Endothelial cell of umbilical vein (primary cell): Measurements from ENCODE around the gene MEP1B. TPM values are rescaled to one million over a fixed set of nuclear protein-coding genes. Genes with fewer than 3 reads are reported as not detected.
"Not testable (repeated sequence)": the region's sequence is repeated elsewhere in the genome, so short reads cannot be mapped to it uniquely, and the experiment has no call there.

Source experiments
- BruUV-seq: library from RNA; stranded (reverse); fragments of 400-500 nt; replicated peaks from 2 replicates; lab custom pipeline; 2021; lab: Mats Ljungman, UMichigan
- CTCF ChIA-PET: fragments of 300-600, 350-600 bp; sonication (Branson Sonifier 250); formaldehyde crosslinking; loops from one replicate; lab custom pipeline; 2021; ENCODE audit warnings: antibody characterized with exemption, inconsistent platforms; lab: Charles Lee
- POLR2A ChIA-PET: fragments of 300-600, 350-600 bp; sonication (Branson Sonifier 250); formaldehyde crosslinking; loops from one replicate; lab custom pipeline; 2021; ENCODE audit warnings: antibody characterized with exemption, inconsistent platforms; lab: Charles Lee
- DNase-seq: peaks from one replicate; pipeline ENCODE4 v3.0.0-alpha.2; 2011; ENCODE audit warnings: low read depth, low spot score
- FAIRE-seq: peaks from 2 replicates; lab custom pipeline; 2011; peaks lifted over from hg19 to GRCh38; lab: Jason Lieb, UNC
- H2AFZ ChIP-seq: 2 replicates; pipeline ENCODE4 v1.6.0; 2012; ENCODE audit warnings: low read depth, low read length, control low read depth, inconsistent platforms
- H3K27ac ChIP-seq: 2 replicates; pipeline ENCODE4 v1.5.1; 2011; ENCODE audit warnings: low read depth, mild to moderate bottlenecking, control low read depth, low read length, moderate library complexity; ENCODE audit not compliant: insufficient read depth
- H3K27me3 ChIP-seq, 2 experiments: 2 replicates each; pipeline versions ENCODE4 v1.6.0 to v1.6.1; 2011; ENCODE audit warnings: low read length in 2 of 2, mixed read lengths in 1 of 2; ENCODE audit not compliant: control insufficient read depth in 2 of 2, insufficient read depth in 2 of 2
- H3K36me3 ChIP-seq, 2 experiments: 2 replicates in 1 of 2; 3 replicates in 1 of 2; pipeline ENCODE4 v1.5.1; 2011; ENCODE audit warnings: low read length in 2 of 2, mild to moderate bottlenecking in 1 of 2, moderate library complexity in 1 of 2; ENCODE audit not compliant: control insufficient read depth in 2 of 2, insufficient read depth in 2 of 2; ENCODE audit errors: extremely low read depth in 1 of 2
- H3K4me1 ChIP-seq: 3 replicates; pipeline ENCODE4 v1.5.1; 2011; ENCODE audit warnings: mild to moderate bottlenecking, low read length; ENCODE audit not compliant: control insufficient read depth, insufficient read depth; ENCODE audit errors: extremely low read depth
- H3K4me2 ChIP-seq: 2 replicates; pipeline ENCODE4 v1.6.1; 2011; ENCODE audit warnings: low read length, control low read depth, mixed read lengths; ENCODE audit not compliant: insufficient read depth
- H3K4me3 ChIP-seq, 3 experiments: fragments of 200-600 bp in 1 of 3; sonication (generic), shearing (Covaris generic) in 1 of 3; replicated peaks in 1 of 3; 2 replicates each; pipeline ENCODE4 v1.5.1; 2011 to 2016; ENCODE audit warnings: control low read depth in 3 of 3, low read length in 3 of 3, mild to moderate bottlenecking in 2 of 3, inconsistent platforms in 1 of 3, low read depth in 1 of 3, moderate library complexity in 1 of 3; ENCODE audit not compliant: insufficient read depth in 1 of 3
- H3K79me2 ChIP-seq: 2 replicates; pipeline ENCODE4 v1.6.0; 2012; ENCODE audit warnings: low read length, inconsistent platforms; ENCODE audit not compliant: control insufficient read depth, insufficient read depth
- H3K9ac ChIP-seq: replicated peaks from 2 replicates; pipeline ENCODE3; 2011; ENCODE audit warnings: low read length, control low read depth; ENCODE audit not compliant: insufficient read depth; ENCODE audit errors: extremely low read depth
- H3K9me1 ChIP-seq: replicated peaks from 3 replicates; pipeline ENCODE4 v1.6.0; 2011; ENCODE audit warnings: mild to moderate bottlenecking, low read length; ENCODE audit not compliant: control insufficient read depth, insufficient read depth; ENCODE audit errors: extremely low read depth
- H3K9me3 ChIP-seq: replicated peaks from 2 replicates; pipeline ENCODE4 v1.5.1; 2012; ENCODE audit warnings: low read length, inconsistent platforms; ENCODE audit not compliant: control insufficient read depth, insufficient read depth
- H4K20me1 ChIP-seq: replicated peaks from 2 replicates; pipeline ENCODE3; 2011; ENCODE audit warnings: mild to moderate bottlenecking, low read length; ENCODE audit not compliant: control insufficient read depth, insufficient read depth; ENCODE audit errors: extremely low read depth
- CTCF ChIP-seq, 2 donors: IDR thresholded peaks; 1 replicate in 1 of 2; 2 replicates in 1 of 2; pipeline ENCODE4 v1.5.1; 2011; ENCODE audit warnings: low read length in 2 of 2, mild to moderate bottlenecking in 2 of 2, moderate library complexity in 2 of 2, control low read depth in 1 of 2, inconsistent platforms in 1 of 2, low read depth in 1 of 2; ENCODE audit not compliant: insufficient read depth in 1 of 2; ENCODE audit errors: extremely low read depth in 1 of 2
- EZH2 ChIP-seq: IDR thresholded peaks from 2 replicates; pipeline ENCODE4 v1.6.1; 2012; ENCODE audit warnings: borderline replicate concordance, low read depth, mild to moderate bottlenecking, moderate library complexity, low read length, inconsistent platforms; ENCODE audit not compliant: severe bottlenecking
- FOS ChIP-seq: IDR thresholded peaks from 2 replicates; pipeline ENCODE4 v1.6.1; 2011; ENCODE audit warnings: mild to moderate bottlenecking, low read length, moderate library complexity, borderline replicate concordance; ENCODE audit not compliant: insufficient read depth
- GATA2 ChIP-seq: IDR thresholded peaks from 2 replicates; pipeline ENCODE4 v1.7.0; 2011; ENCODE audit warnings: low read depth, mild to moderate bottlenecking, moderate library complexity, mixed read lengths, low read length; ENCODE audit not compliant: insufficient read length, insufficient read depth
- JUN ChIP-seq: IDR thresholded peaks from 2 replicates; pipeline ENCODE4 v1.6.1; 2011; ENCODE audit warnings: borderline replicate concordance, low read depth; ENCODE audit not compliant: insufficient read length, insufficient read depth
- MAX ChIP-seq: IDR thresholded peaks from 2 replicates; pipeline ENCODE4 v1.6.1; 2011; ENCODE audit not compliant: insufficient read depth, insufficient read length
- MYC ChIP-seq: IDR thresholded peaks from one replicate; pipeline ENCODE4 v1.6.1; 2011; ENCODE audit warnings: mild to moderate bottlenecking, low read depth, low read length
- POLR2A ChIP-seq: IDR thresholded peaks from 2 replicates; pipeline ENCODE4 v1.6.1; 2012; ENCODE audit warnings: low read depth, mild to moderate bottlenecking, control low read depth, low read length
- POLR2AphosphoS5 ChIP-seq: IDR thresholded peaks from 2 replicates; pipeline ENCODE4 v1.6.1; 2012; ENCODE audit warnings: low read depth, mild to moderate bottlenecking, control low read depth, low read length, moderate library complexity; ENCODE audit not compliant: insufficient read depth
- dilution Hi-C: fragments of 300-500 bp; cut with MboI; formaldehyde crosslinking; loops from one replicate; pipeline ENCODE4 v1.15.0; 2019; ENCODE audit warnings: low sequenced_read_pairs; ENCODE audit not compliant: extremely low pct_ligation_motif_present
- intact Hi-C: fragments of 100-400 bp; cut with micrococcal nuclease; formaldehyde crosslinking; loops from one replicate; pipeline ENCODE4 v1.10.0; 2022
- polyA plus RNA-seq, 4 experiments: library from polyadenylated mRNA; depleted of rRNA in 3 of 4; stranded (reverse) in 3 of 4; unstranded in 1 of 4; fragments of >200 nt; gene quantifications; 2 replicates each; pipeline versions ENCODE4 v1.2.1 to v1.2.3, GENCODE V29; 2011 to 2012; ENCODE audit warnings: missing spikeins in 1 of 4
- total RNA-seq: library from RNA; stranded (reverse); gene quantifications from 2 replicates; pipeline ENCODE4 v1.2.3, GENCODE V29; 2021

Gene MEP1B
- total and polyA plus RNA-seq, 2 donors (not counting 3 experiments of a cell fraction or from before 2014, with no cell fraction given): not detected

GRCh38 chr18:32175265-32175664 lies 14.6 kb upstream of the MEP1B start:
- no peaks in the 10 kb centered on the region for H4K20me1 ChIP-seq
- H3K4me2 ChIP-seq: no peak overlapping the region
- H2AFZ ChIP-seq: no peak overlapping the region
- FAIRE-seq: no peak
- dilution Hi-C loops: no loop called here
- ChIA-PET POLR2A (no interaction called here), CTCF (interaction anchor here (1.0 to 1.4 kb wide), 3 partner anchors 17 to 374 kb away, joined by 3 to 5 read pairs (median 4); no protein-coding TSS in a partner anchor)
- H3K79me2 ChIP-seq: no peaks in the 10 kb centered on the region
- no peaks in the 10 kb centered on the region for H3K9me1 ChIP-seq
- H3K27me3 ChIP-seq: no peaks in the 10 kb centered on the region
- no peak for DNase-seq
- no peak overlapping the region for H3K27ac ChIP-seq
- intact Hi-C loops: no loop called here
- no peaks in the 10 kb centered on the region for H3K4me1 ChIP-seq
- H3K4me3 ChIP-seq: no peak overlapping the region
- no peak for TF ChIP-seq MAX
- no peak for TF ChIP-seq FOS
- TF ChIP-seq JUN: no peak
- no peak for TF ChIP-seq EZH2
- no peak for TF ChIP-seq MYC
- no peak for TF ChIP-seq POLR2A
- TF ChIP-seq POLR2AphosphoS5: no peak
- TF ChIP-seq CTCF (IDR thresholded peaks at IDR 0.05; ENCODE audit: extremely low read depth in 1 of 2, insufficient read depth in 1 of 2, low read depth in 1 of 2, low read length in 2 of 2): no peak
- TF ChIP-seq GATA2: no peak
- BruUV-seq: no TSS peak
- no peak overlapping the region for H3K9ac ChIP-seq
- no peaks in the 10 kb centered on the region for H3K9me3 ChIP-seq
- no peaks in the 10 kb centered on the region for H3K36me3 ChIP-seq

DNA sequence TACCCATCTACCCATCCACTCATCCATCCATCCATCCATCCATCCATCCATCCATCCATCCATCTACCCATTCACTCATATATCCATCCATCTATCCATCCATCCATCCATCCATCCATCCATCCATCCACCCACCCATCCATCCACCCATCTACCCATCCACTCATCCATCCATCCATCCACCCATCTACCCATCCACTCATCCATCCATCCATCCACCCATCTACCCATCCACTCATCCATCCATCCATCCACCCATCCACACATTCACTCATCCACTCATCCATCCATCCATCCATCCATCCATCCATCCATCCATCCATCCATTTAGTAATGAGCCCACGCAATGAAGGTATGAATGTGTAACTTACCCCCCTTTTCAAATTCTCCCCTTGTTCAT lies 13.1 kb upstream of the MEP1B start:
- H3K9me3 ChIP-seq, H3K4me1 ChIP-seq, BruUV-seq, H3K4me3 ChIP-seq, H3K36me3 ChIP-seq, dilution Hi-C loops, DNase-seq, H3K27ac ChIP-seq, intact Hi-C loops, POLR2A ChIA-PET, H3K9me1 ChIP-seq, H2AFZ ChIP-seq, H3K4me2 ChIP-seq, H4K20me1 ChIP-seq, H3K79me2 ChIP-seq, H3K27me3 ChIP-seq, FAIRE-seq, H3K9ac ChIP-seq: not testable (repeated sequence)
- CTCF ChIA-PET: interaction anchor here (1.0 kb wide), 1 partner anchor 375 kb away, joined by 3 read pairs; no protein-coding TSS in a partner anchor
